HCT116 (cell line): ENCODE results near the gene CD34. TPM values are rescaled to one million over a fixed set of nuclear protein-coding genes. Genes with fewer than 3 reads are reported as not detected.

Experiments used
- ATAC-seq: fragments of 200-7000 bp; cut with Tn5 transposase; 2 replicates; pipeline ENCODE4 v1.9.1; 2020; ENCODE audit warnings: mild to moderate bottlenecking, moderate library complexity
- BruUV-seq: library from RNA; stranded (reverse); fragments of 400-500 nt; replicated peaks from 2 replicates; lab custom pipeline; 2021; lab: Mats Ljungman, UMichigan
- CTCF ChIA-PET: fragments of 300-600 bp; sonication (Branson Sonifier 250); formaldehyde crosslinking; loops from one replicate; lab custom pipeline; 2021; ENCODE audit warnings: antibody characterized with exemption; lab: Charles Lee
- POLR2A ChIA-PET: fragments of 300-600, 350-600 bp; sonication (Branson Sonifier 250); formaldehyde crosslinking; loops from one replicate; lab custom pipeline; 2021; ENCODE audit warnings: antibody characterized with exemption; lab: Charles Lee
- RAD21 ChIA-PET, 2 experiments: fragments of 300-600 bp; sonication (Branson Sonifier 250); formaldehyde crosslinking; loops; one replicate each; lab custom pipeline; 2023; ENCODE audit warnings: low total read pairs in 2 of 2; ENCODE audit not compliant: uncharacterized antibody in 2 of 2, unreplicated experiment in 2 of 2, low non-redundant PET in 1 of 2; lab: Charles Lee
- DNase-seq: peaks from one replicate; pipeline ENCODE4 v3.0.0-alpha.2; 2010; ENCODE audit warnings: low read depth, low spot score
- H2AFZ ChIP-seq: fragments of 200-600 bp; shearing (Covaris generic), sonication (generic); 2 replicates; pipeline ENCODE4 v1.6.1; 2017; ENCODE audit warnings: low read depth, mixed run types, mixed read lengths, antibody characterized with exemption, low read length; ENCODE audit not compliant: poor library complexity, severe bottlenecking
- H3K27ac ChIP-seq: 2 replicates; pipeline ENCODE4 v1.5.1; 2012; ENCODE audit warnings: low read depth, low read length
- H3K27me3 ChIP-seq: fragments of 200-600 bp; sonication (generic); 2 replicates; pipeline ENCODE4 v1.6.1; 2016; ENCODE audit warnings: mixed run types, low read length, mixed read lengths; ENCODE audit not compliant: insufficient read depth
- H3K36me3 ChIP-seq, 2 experiments: fragments of 200-500 bp in 1 of 2; fragments of 200-600 bp in 1 of 2; sonication (Bioruptor generic) in 1 of 2; sonication (generic) in 1 of 2; 2 replicates each; pipeline versions ENCODE4 v1.5.1 to v1.6.1; 2014 to 2016; ENCODE audit warnings: low read length in 2 of 2, inconsistent platforms in 1 of 2, mixed read lengths in 1 of 2, mixed run types in 1 of 2; ENCODE audit not compliant: insufficient read depth in 2 of 2, control insufficient read depth in 1 of 2
- H3K4me1 ChIP-seq, 2 experiments: fragments of 200-600 bp in 1 of 2; sonication (generic) in 1 of 2; 2 replicates each; pipeline versions ENCODE4 v1.5.1 to v1.6.1; 2012 to 2017; ENCODE audit warnings: low read length in 2 of 2, inconsistent platforms in 1 of 2, mild to moderate bottlenecking in 1 of 2, mixed read lengths in 1 of 2, mixed run types in 1 of 2, moderate library complexity in 1 of 2; ENCODE audit not compliant: insufficient read depth in 2 of 2, control insufficient read depth in 1 of 2
- H3K4me2 ChIP-seq: fragments of 200-600 bp; sonication (generic); 2 replicates; pipeline ENCODE4 v1.6.1; 2017; ENCODE audit warnings: mixed run types, low read length, mixed read lengths
- H3K4me3 ChIP-seq, 2 experiments: fragments of 200-600 bp in 1 of 2; sonication (generic) in 1 of 2; replicated peaks in 1 of 2; 2 replicates each; pipeline ENCODE4 v1.5.1; 2011 to 2016; ENCODE audit warnings: low read length in 2 of 2, control low read depth in 1 of 2, low read depth in 1 of 2, mild to moderate bottlenecking in 1 of 2, mixed read lengths in 1 of 2, mixed run types in 1 of 2
- H3K79me2 ChIP-seq: fragments of 200-600 bp; sonication (generic); 2 replicates; pipeline ENCODE4 v1.6.1; 2017; ENCODE audit warnings: mild to moderate bottlenecking, mixed run types, low read length, moderate library complexity, mixed read lengths; ENCODE audit not compliant: insufficient read depth
- H3K9ac ChIP-seq: fragments of 200-600 bp; sonication (generic); 2 replicates; pipeline ENCODE4 v1.6.1; 2016; ENCODE audit warnings: low read length, mixed read lengths
- H3K9me2 ChIP-seq: fragments of 200-600 bp; sonication (generic), shearing (Covaris generic); 2 replicates; pipeline ENCODE4 v1.6.1; 2017; ENCODE audit warnings: mixed run types, mild to moderate bottlenecking, moderate library complexity; ENCODE audit not compliant: insufficient read depth
- H3K9me3 ChIP-seq, 2 experiments: fragments of 200-500 bp in 1 of 2; fragments of 200-600 bp in 1 of 2; sonication (Bioruptor generic) in 1 of 2; sonication (generic) in 1 of 2; 2 replicates each; pipeline ENCODE4 v1.6.1; 2014 to 2017; ENCODE audit warnings: low read length in 2 of 2, mixed read lengths in 2 of 2, inconsistent platforms in 1 of 2, low read depth in 1 of 2, mild to moderate bottlenecking in 1 of 2, mixed run types in 1 of 2, moderate library complexity in 1 of 2; ENCODE audit not compliant: control insufficient read depth in 1 of 2, insufficient read depth in 1 of 2
- H4K20me1 ChIP-seq: fragments of 200-600 bp; sonication (generic), shearing (Covaris generic); 2 replicates; pipeline ENCODE4 v1.6.1; 2017; ENCODE audit warnings: mixed run types, mild to moderate bottlenecking, moderate library complexity; ENCODE audit not compliant: insufficient read depth
- CEBPB ChIP-seq: IDR thresholded peaks from 2 replicates; pipeline ENCODE4 v1.6.1; 2012; ENCODE audit warnings: low read depth
- EGR1 ChIP-seq: IDR thresholded peaks from 2 replicates; pipeline ENCODE4 v1.6.1; 2012; ENCODE audit warnings: low read depth
- EZH2phosphoT487 ChIP-seq: fragments of 200-600 bp; IDR thresholded peaks from 2 replicates; pipeline ENCODE4 v1.6.1; 2018; ENCODE audit warnings: antibody characterized with exemption, borderline replicate concordance
- FOSL1 ChIP-seq: IDR thresholded peaks from 2 replicates; pipeline ENCODE4 v1.6.1; 2012; ENCODE audit warnings: low read depth
- JUND ChIP-seq: IDR thresholded peaks from 2 replicates; pipeline ENCODE4 v1.6.1; 2012
- POLR2AphosphoS5 ChIP-seq: IDR thresholded peaks from 2 replicates; pipeline ENCODE4 v1.6.1; 2011; ENCODE audit warnings: mild to moderate bottlenecking, low read depth, low read length, moderate library complexity
- RAD21 ChIP-seq: IDR thresholded peaks from 2 replicates; pipeline ENCODE4 v1.6.1; 2012; ENCODE audit warnings: low read depth, mild to moderate bottlenecking
- SIN3A ChIP-seq: IDR thresholded peaks from 2 replicates; pipeline ENCODE4 v1.6.1; 2012; ENCODE audit warnings: low read depth
- SP1 ChIP-seq: IDR thresholded peaks from 2 replicates; pipeline ENCODE4 v1.6.1; 2012; ENCODE audit warnings: low read depth
- SRF ChIP-seq: IDR thresholded peaks from 2 replicates; pipeline ENCODE4 v1.6.1; 2012; ENCODE audit warnings: low read depth
- TCF7L2 ChIP-seq: IDR thresholded peaks from 2 replicates; pipeline ENCODE4 v1.7.0; 2011; ENCODE audit warnings: borderline replicate concordance, inconsistent platforms; ENCODE audit not compliant: insufficient read depth, insufficient read length; ENCODE audit errors: extremely low read depth
- YY1 ChIP-seq: IDR thresholded peaks from 2 replicates; pipeline ENCODE4 v1.6.1; 2011; ENCODE audit warnings: low read length, low read depth, moderate library complexity, mild to moderate bottlenecking; ENCODE audit not compliant: insufficient replicate concordance; ENCODE audit errors: extremely low read depth
- ZFX ChIP-seq: fragments of 450-650 bp; IDR thresholded peaks from 2 replicates; pipeline ENCODE4 v1.6.1; 2017
- ZNF274 ChIP-seq: fragments of 200-500 bp; sonication (Bioruptor generic); IDR thresholded peaks from 2 replicates; pipeline ENCODE4 v1.6.1; 2014; ENCODE audit warnings: mild to moderate bottlenecking, low read depth, low read length, inconsistent platforms
- intact Hi-C: fragments of 100-400 bp; cut with micrococcal nuclease; formaldehyde crosslinking; loops from 2 replicates; pipeline ENCODE4 v1.10.0; 2022
- total RNA-seq: library from RNA; stranded (reverse); gene quantifications from one replicate; pipeline ENCODE4 v1.2.1, GENCODE V29; 2021; ENCODE audit not compliant: unreplicated experiment
- TF ChIP-seq, protein P1 (sequence below): IDR thresholded peaks from 2 replicates; pipeline ENCODE4 v1.6.1; 2012; ENCODE audit warnings: low read depth

The CD34 gene
- total RNA-seq, 1 experiment from 2014 or later: 0.07 TPM

- CTCF ChIA-PET: interaction anchor here (0.7 kb wide), 1 partner anchor 96 kb away, joined by 5 read pairs; no protein-coding TSS in a partner anchor
- no peaks in the 10 kb centered on the region for H3K79me2 ChIP-seq
- no peak for ATAC-seq
Observed at GRCh38 chr1:207919523-207920170, 8.7 kb upstream of the CD34 start.

GRCh38 chr1:207918581-207918980 is 7.7 kb upstream of the CD34 start:
- H3K36me3 ChIP-seq: no peaks in the 10 kb centered on the region
- CTCF ChIA-PET: no interaction called here
- no peaks in the 10 kb centered on the region for H3K9me3 ChIP-seq
- TF ChIP-seq RAD21: no peak
- TF ChIP-seq YY1: no peak
- TF ChIP-seq SRF: no peak
- TF ChIP-seq SP1: no peak
- TF ChIP-seq FOSL1: no peak
- no peak for TF ChIP-seq ZNF274
- no peak for TF ChIP-seq JUND
- no peak for TF ChIP-seq SIN3A
- TF ChIP-seq TCF7L2: no peak
- TF ChIP-seq, protein P1, sequence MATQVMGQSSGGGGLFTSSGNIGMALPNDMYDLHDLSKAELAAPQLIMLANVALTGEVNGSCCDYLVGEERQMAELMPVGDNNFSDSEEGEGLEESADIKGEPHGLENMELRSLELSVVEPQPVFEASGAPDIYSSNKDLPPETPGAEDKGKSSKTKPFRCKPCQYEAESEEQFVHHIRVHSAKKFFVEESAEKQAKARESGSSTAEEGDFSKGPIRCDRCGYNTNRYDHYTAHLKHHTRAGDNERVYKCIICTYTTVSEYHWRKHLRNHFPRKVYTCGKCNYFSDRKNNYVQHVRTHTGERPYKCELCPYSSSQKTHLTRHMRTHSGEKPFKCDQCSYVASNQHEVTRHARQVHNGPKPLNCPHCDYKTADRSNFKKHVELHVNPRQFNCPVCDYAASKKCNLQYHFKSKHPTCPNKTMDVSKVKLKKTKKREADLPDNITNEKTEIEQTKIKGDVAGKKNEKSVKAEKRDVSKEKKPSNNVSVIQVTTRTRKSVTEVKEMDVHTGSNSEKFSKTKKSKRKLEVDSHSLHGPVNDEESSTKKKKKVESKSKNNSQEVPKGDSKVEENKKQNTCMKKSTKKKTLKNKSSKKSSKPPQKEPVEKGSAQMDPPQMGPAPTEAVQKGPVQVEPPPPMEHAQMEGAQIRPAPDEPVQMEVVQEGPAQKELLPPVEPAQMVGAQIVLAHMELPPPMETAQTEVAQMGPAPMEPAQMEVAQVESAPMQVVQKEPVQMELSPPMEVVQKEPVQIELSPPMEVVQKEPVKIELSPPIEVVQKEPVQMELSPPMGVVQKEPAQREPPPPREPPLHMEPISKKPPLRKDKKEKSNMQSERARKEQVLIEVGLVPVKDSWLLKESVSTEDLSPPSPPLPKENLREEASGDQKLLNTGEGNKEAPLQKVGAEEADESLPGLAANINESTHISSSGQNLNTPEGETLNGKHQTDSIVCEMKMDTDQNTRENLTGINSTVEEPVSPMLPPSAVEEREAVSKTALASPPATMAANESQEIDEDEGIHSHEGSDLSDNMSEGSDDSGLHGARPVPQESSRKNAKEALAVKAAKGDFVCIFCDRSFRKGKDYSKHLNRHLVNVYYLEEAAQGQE: no peak
- no peak for TF ChIP-seq EZH2phosphoT487
- TF ChIP-seq ZFX: no peak
- no peak for TF ChIP-seq EGR1
- H3K27me3 ChIP-seq: 0 out of 2 replicates have a peak, but pooled peaks cover 6% of the 10 kb centered on the region
- no peak overlapping the region for H2AFZ ChIP-seq
- no peak overlapping the region for H3K4me2 ChIP-seq
- H3K9ac ChIP-seq: no peak overlapping the region
- no peak overlapping the region for H3K27ac ChIP-seq
- H3K79me2 ChIP-seq: no peaks in the 10 kb centered on the region
- DNase-seq (no peak), ATAC-seq (no peak)
- no peaks in the 10 kb centered on the region for H4K20me1 ChIP-seq
- H3K4me3 ChIP-seq: no peak overlapping the region
- intact Hi-C loops: no loop called here
- no TSS peak for BruUV-seq
- POLR2A ChIA-PET: no interaction called here
- no peaks in the 10 kb centered on the region for H3K4me1 ChIP-seq
- RAD21 ChIA-PET: no interaction called here
- no peaks in the 10 kb centered on the region; the same call in 1 of the 2 replicates for H3K9me2 ChIP-seq

More at GRCh38 chr1:207919523-207920170, 8.7 kb upstream of the CD34 start:
- no peaks in the 10 kb centered on the region; the same call in 1 of the 2 replicates for H3K9me2 ChIP-seq
- no peak for TF ChIP-seq CEBPB
- TF ChIP-seq POLR2AphosphoS5: no peak
- TF ChIP-seq SIN3A: no peak
- TF ChIP-seq RAD21: no peak
- TF ChIP-seq FOSL1: no peak
- no peak for TF ChIP-seq EZH2phosphoT487
- TF ChIP-seq, all 23 proteins: peak for 0
- RAD21 ChIA-PET: no interaction called here
- H3K36me3 ChIP-seq: no peaks in the 10 kb centered on the region
- no peak overlapping the region for H3K27ac ChIP-seq
- no peaks in the 10 kb centered on the region for H3K4me1 ChIP-seq
- no peak overlapping the region for H3K9ac ChIP-seq
- H3K4me2 ChIP-seq: no peak overlapping the region
- no TSS peak for BruUV-seq
- no peaks in the 10 kb centered on the region for H4K20me1 ChIP-seq
- H3K4me3 ChIP-seq: no peak overlapping the region
- H2AFZ ChIP-seq: no peak overlapping the region
- DNase-seq: no peak
- no peaks in the 10 kb centered on the region for H3K9me3 ChIP-seq
- intact Hi-C loops: no loop called here
- H3K27me3 ChIP-seq: 0 out of 2 replicates have a peak, but pooled peaks cover 6% of the 10 kb centered on the region
- POLR2A ChIA-PET: interaction anchor here (0.6 kb wide), 1 partner anchor 1120 kb away, joined by 3 read pairs; no protein-coding TSS in a partner anchor
